Astrocyte (in vitro differentiated cells and primary cell): ENCODE results near the gene CR2.

Source experiments
- CTCF ChIP-seq: IDR thresholded peaks from 2 replicates; pipeline ENCODE4 v1.5.1; 2011; ENCODE audit warnings: low read depth, mild to moderate bottlenecking, inconsistent platforms, low read length, moderate library complexity; ENCODE audit not compliant: insufficient read depth
- EZH2 ChIP-seq: IDR thresholded peaks from 2 replicates; pipeline ENCODE4 v1.6.1; 2012; ENCODE audit warnings: mild to moderate bottlenecking, low read length, inconsistent platforms; ENCODE audit not compliant: insufficient read depth

- TF ChIP-seq CTCF (no peak), EZH2 (no peak)
Measured at GRCh38 chr1:207504438-207504837, 50.3 kb downstream of the CR2 start.
